DMS114 treated with DMSO at 0.1 percent for 48 hours (cell line): ENCODE results near the gene ITGB8.

Experiments used
- DNase-seq: peaks from one replicate; lab custom pipeline; 2025; ENCODE audit not compliant: unreplicated experiment; lab: John Stamatoyannopoulos, UW

ITGB8 gene

GRCh38 chr7:20307901-20308300 lies 22.8 kb upstream of the ITGB8 start:
- DNase-seq, result no peak

GRCh38 chr7:20310301-20310700 lies 20.4 kb upstream of the ITGB8 start:
- DNase-seq, result no peak

DNA sequence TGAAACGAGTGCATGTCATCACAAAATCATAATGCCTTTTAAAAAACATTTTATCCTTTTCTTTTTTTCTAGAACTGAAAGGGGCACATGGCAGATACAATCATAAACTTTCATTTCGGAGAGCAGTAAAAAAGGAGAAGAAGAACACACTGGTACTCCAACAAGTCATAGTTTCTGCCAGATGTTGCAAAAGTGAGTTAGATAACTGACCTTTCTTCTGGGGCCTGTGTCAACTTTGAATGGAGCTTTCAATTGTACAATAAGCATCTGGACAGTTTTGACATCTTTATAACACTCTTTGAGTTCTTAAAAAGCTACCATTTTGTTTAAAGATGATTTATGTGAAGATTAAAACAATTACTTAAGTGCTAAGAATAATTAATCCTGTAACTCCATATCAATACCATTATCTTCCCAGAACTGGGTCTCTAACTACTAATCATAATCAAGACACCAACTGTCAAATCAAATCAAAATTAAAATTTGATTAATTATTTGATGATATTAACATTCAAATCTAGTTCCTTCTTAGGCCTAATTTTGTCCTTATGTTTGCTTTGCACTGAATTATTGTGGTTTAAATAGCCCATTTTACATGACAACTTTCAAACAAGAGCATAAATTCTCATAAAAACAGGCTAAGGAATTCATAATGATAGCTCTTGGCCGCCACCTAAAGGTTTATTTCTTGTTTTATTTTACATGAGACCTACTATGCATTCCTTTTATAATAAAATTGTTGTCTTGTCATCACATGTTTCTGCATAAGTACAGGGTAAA lies 19.5 kb upstream of the ITGB8 start:
- DNase-seq, result peak; percentile 28

- DNase-seq, result no peak
Observed at GRCh38 chr7:20311743-20312042, 19.0 kb upstream of the ITGB8 start.

- DNase-seq, result no peak
Observed at GRCh38 chr7:20312562-20312961, 18.1 kb upstream of the ITGB8 start.

GRCh38 chr7:20313626-20314025 lies 17.1 kb upstream of the ITGB8 start:
- no peak for DNase-seq

GRCh38 chr7:20314198-20314597 lies 16.5 kb upstream of the ITGB8 start:
- DNase-seq, result no peak

DNA sequence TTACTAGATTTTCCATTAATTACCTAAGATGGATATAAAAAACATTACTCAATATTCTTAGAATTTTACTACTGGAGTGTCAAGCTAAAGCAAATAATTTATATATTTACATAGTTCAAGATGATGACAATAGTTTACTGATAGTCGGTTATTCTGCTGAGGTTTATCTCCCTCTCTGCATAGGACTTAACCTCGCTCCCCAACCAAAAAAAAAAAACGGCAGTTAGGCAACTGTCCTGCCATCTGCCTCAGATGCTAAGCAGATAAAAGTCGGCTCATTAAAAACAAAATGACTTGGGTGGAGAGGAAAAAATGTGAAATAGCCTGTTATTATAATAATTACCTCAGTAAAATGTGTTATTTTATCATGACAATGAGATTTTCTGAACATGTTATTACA lies 14.0 kb upstream of the ITGB8 start:
- no peak for DNase-seq

GRCh38 chr7:20317413-20317812 lies 13.3 kb upstream of the ITGB8 start:
- no peak for DNase-seq

DNA sequence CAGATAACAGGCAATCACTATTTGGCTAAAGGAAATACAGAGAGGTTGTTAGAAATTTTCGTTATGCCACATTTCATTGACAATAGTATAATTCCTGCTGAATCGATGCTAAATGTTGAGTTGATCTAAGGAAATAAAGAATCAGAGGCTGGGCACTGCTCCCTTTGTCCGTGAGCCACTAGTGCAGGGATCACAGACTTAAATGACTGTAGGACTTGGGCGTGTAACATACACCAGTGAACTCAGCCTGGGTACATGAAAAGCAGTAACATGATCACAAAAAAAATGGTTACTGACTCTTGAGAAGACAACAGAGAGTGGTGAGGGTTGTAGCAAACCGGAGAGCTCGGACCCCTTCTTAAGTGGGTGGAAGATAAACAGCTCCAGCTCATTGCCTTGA lies 11.8 kb upstream of the ITGB8 start:
- DNase-seq, result no peak

DNA sequence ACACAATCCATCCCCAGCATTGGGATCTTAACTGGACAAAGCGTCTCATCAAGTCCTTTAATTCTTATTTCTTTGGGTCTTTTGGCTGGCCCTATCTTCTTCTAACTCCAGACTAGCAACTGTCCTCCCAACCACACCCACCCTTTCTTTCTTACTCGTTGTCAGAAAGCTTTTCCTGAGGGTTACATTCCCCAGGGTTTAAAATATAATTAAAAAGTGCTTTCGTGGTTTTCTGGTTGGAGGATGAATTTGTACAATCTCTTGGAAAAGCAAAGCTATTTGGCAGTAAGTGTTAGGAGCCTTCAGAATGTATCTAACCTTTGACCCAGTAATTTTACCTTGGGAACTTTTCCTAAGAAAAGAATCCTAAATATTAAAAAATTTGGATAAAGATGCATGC lies 10.4 kb upstream of the ITGB8 start:
- no peak for DNase-seq

- no peak for DNase-seq
Observed at GRCh38 chr7:20320786-20321185, 9.9 kb upstream of the ITGB8 start.

DNA sequence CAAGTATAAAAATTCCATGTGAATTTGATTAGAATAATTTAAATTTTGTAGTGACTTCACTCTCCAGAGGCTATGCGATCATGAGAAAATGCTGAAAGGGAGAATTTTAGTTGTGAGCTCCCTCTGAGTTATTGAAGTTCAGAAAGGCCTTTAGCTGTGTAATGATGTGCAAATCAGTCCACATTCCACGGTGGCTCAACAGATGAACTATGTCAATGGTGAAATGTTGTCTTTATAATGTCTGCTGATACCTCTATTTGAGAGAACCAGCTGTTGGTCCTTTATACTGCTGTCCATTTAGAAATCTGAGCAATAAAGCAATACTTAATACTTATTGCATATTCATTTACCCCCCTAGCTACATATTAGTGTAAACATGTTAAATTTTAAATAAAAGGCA lies 7.1 kb upstream of the ITGB8 start:
- no peak for DNase-seq

- no peak for DNase-seq
Observed at GRCh38 chr7:20326342-20326741, 4.4 kb upstream of the ITGB8 start.

DNA sequence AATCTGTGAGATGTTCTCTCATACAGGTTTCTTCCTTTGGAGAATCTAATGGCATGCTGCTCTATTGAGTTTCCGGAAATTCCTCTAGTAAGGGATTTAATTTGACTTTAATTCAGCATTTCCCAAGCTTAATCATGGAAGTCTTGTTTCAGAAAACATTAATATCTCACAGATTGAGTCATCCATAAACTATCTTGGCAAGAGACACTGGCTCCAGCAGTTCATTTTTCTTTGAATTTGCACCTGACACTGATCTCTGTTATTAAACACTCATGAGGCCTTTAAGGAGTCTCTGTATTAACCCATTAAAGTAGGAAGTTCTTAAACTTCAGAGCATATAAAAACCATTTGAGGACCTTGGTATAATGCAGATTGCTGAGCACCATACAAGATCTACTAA lies 3.6 kb upstream of the ITGB8 start:
- no peak for DNase-seq

DNA sequence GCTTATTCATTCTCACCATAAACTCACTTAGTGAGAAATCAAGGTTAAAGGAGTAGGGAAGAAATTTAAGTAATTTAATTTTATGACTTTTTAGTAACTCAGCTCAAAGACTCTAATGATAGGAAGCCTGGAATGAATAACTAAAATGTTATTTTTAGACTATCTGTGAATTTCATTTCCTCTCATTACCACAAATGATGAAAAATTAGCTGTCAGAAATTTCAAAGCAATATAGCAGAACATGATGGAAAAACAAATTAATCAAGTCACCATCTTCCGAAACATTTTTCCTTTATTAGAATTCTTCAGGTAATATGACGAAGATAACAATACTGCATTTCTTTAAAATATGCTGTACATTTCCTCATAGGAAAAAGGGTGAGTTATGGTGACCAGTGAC lies 2.7 kb upstream of the ITGB8 start:
- no peak for DNase-seq

GRCh38 chr7:20328692-20329091 lies 2.0 kb upstream of the ITGB8 start:
- DNase-seq, result no peak

DNA sequence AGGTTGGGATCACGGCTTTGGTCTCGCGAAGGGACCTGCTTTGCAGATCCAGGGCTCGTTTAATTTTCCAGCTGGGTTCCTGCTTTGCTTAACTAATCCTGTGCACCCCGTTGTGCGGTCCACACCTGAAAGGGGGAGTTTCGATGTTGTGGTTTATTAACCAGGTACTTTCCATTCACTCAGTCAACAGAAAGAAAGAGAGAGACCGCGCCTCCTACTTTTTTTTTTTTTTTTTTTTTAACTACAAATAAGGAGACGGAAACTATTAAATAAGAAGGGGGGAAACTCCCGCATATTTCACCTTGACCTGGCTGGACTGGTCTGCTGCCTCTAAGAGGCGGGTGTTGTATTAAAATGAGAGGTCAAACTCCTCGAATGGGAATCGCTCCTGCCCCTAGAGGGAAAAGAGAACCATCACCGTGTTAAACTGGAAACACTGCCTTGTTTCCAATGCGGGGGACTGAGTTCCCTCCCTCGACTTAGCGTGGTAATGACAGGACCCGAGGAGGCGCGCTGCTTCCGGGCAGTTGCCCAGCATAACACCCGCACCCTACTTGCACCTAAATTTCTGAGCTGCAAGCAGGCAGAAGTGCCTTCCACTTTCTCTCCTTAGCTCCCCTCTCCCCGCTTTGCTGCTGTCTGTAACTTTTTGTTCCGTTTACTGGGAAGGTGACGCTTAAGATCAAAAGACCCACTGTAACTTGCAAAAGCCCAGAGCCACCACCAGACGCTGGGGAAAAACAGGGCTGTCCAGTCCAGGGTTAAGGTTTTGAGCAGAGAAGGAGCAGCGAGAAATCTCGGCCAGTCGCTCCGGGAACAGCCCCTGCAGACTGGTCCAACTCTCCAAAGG lies 1.1 kb upstream of the ITGB8 start:
- peak; percentile 27 for DNase-seq

GRCh38 chr7:20330928-20331909 lies 519 bp downstream of the ITGB8 start:
- DNase-seq, result no peak

GRCh38 chr7:20331910-20332813 lies 1.5 kb downstream of the ITGB8 start:
- no peak for DNase-seq
